NB4 (cell line): Measurements from ENCODE around the gene MPV17.

Experiments
- CTCF ChIP-seq: IDR thresholded peaks from one replicate; pipeline ENCODE4 v1.5.1; 2012; ENCODE audit warnings: low read depth, low read length
- POLR2A ChIP-seq: IDR thresholded peaks from 2 replicates; pipeline ENCODE4 v1.6.1; 2011; ENCODE audit warnings: mild to moderate bottlenecking; ENCODE audit not compliant: insufficient read length; ENCODE audit errors: extremely low read depth

GRCh38 chr2:27369471-27370025 lies 46.7 kb upstream of the MPV17 start:
- TF ChIP-seq CTCF (no peak), POLR2A (no peak)
